Activated T-helper 9 cell treated with anti-CD3 and anti-CD28 coated beads, Interleukin-2, amount 50 U/mL, for 16 hours (primary cell): ENCODE measurements around the gene FCRLA.
A peak's percentile ranks its signal among the peaks of the same experiment; 100 is the strongest.

Experiments used
- DNase-seq: peaks from one replicate; pipeline ENCODE4 v3.0.0-alpha.2; 2020; ENCODE audit warnings: low read depth

The FCRLA gene

DNA sequence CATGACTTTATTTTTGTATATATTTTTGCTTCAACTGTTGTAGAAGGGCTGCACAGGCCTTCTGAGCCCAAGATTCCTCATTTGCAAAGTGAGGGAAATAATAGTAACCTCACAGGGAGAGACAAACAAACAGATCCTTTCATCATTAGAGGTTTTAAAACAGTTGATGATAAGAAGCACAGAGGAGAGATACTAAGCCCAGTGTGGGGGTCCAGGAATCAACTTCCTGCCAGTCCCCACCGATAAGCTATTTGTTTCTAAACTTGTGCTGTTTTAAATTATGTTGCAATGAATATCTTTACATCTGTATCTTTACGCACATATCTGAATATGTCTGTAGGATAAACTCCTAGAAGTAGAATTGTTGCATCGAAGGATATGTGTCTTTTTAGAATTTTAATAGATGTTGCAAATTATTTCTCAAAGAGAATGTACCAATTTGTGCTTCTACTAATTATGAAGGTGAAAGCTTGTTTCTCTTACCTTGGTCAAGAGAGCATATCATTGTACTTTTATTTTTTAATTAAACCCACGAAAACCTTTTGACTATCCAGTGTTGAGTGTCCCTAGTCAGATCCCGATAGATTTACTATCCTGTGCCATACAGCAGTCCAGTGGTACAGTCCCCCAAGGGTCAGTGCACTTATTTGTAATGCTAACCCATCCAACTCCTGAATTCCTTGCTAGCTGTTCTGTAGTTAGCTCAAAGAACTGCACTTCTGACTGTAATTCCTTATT is 25.1 kb downstream of the FCRLA start:
- no peak for DNase-seq

DNA sequence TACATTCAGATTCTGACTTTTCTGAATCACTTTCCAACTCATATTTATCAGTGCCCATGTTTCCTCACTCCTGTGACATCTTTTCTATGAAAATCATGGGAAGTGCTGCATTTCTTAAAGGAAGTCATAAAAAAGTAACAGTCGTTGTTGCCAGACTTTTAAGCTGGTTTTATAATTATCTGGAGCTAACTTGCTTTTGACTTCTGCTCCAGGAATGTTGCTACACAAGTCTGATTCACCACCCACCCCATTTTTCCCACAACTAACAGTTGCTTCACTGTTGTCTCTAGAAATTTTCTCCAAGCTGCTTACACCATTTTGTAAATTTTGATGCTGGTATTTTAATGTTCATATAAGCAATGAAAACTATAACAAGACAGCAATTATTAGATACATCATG is 26.5 kb downstream of the FCRLA start:
- DNase-seq, result no peak

DNA sequence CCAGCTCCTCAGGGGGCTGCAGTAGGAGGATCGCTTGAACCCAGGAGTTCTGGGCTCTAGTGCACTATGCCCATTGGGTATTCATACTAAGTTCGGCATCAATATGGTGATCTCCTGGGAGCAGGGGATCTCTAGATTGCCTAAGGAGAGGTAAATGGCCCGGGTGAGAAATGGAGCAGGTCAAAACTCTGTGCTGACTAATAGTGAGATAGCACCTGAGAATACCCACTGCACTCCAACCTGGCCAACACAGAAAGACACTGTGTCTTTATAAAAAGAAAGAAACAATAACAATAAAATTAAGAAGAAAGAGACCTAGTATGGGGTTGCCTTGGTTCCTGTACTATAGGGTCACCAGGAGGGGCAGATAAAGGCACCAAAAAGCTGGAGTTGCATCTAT is 28.8 kb downstream of the FCRLA start:
- no peak for DNase-seq

DNA sequence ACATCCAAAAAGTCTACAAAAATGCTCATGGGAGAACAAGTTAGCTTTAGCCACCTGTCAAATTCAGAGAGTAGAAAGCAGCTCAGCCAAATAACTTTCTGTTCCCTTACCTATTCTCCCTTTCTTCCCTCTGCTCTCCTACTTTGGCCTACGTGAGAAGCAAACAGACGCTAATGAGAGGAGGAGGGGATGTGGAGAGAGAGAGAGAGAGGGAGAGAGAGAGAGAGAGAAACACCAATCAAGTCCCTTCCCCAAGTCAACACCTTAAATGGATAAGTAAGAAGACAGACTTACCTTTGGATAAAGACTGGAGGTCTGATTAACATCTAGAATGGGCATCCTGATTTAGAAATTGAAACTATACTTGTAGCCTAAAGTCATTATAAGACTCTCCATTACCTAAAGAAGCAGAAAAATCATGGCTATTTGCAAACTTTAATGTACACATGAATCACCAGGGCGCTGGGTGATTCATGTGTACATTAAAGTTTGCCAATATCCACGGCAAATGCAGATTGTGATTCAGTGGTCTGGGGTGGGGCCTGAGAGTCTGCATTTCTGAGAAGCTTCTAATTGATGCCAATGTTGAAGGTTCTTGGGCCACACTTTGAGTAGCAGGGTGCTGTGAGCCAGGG is 29.4 kb downstream of the FCRLA start:
- no peak for DNase-seq

DNA sequence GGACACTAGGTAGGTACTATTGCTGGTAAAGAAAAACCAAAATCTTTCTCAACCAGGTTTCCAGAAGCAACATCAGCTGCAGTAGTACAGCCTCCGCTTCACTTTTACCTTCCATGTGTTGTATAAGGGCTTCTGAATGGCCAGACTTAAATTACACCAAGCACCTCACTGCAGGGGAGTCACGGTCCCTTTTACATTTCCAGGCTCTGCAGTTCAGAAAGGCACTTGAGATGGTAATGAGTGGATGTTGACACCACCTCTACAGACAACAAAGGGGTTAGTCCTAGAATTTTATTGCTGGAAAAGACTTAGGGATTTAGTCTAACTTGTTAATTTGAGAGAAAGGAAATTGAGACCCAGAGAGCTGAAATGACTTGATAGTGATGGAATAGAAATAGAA is 30.6 kb downstream of the FCRLA start:
- DNase-seq, result no peak

DNA sequence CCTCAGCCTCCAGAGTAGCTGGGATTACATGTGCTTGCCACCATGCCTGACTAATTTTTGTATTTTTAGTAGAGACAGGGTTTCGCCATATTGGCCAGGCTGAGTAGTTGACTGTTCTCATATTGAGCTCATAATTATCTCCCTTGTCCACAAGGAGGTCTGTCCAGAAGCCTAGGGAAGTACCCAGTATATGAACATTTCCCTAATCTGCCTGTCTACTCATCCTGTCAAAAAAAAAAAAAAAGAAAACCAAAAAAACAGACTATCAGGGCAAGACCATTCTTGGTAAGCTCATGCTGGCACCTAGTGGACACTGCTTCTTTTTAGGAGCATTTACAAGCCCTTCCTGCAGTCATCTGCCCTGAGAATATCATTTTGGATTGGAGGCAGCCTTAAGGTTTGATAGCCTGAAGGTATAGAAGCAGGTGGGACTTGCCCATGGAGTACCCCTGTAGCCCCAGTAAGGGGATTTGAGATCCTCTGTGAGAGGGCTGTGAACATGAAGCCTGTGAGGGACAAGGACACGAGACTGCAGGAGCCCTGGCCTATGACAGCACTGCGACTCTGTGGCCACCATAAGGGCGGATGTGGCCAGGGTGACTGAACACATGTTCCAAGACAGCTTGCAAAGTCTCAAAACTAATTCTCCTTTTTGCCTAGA is 31.7 kb downstream of the FCRLA start:
- DNase-seq, result peak; percentile 25

DNA sequence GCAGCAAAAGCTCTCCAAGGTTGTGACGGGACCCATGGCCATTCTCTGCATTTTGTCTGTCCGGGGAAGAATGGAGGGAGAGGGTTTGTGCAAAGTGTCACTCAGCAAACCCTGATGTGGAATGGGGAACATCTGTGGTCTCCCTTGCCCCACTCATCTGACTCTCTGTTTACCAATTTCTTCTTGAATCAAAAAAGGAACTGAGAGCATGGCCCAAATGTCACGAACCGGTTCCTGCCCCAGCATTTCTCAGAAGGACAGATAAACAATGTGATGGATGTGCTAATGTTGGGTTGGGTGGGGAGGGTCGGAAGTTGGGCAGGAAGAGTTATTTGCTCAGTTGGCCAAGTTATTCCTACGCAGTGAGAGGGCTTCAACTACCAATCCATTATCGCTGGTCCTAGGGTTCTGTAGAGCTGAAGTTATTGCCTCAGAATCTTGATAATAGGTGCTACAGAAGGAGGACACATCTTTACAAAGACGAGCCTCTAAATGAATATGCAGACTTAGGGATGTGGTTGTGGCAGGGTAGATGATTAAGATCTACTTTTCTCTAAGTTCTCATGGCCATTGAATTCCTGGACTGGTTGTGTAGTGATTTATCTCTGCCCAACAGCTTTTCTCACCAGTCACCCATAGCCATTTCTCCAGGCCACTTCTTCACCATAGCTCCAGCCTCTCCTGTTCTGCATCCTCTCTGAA is 33.0 kb downstream of the FCRLA start:
- no peak for DNase-seq

DNA sequence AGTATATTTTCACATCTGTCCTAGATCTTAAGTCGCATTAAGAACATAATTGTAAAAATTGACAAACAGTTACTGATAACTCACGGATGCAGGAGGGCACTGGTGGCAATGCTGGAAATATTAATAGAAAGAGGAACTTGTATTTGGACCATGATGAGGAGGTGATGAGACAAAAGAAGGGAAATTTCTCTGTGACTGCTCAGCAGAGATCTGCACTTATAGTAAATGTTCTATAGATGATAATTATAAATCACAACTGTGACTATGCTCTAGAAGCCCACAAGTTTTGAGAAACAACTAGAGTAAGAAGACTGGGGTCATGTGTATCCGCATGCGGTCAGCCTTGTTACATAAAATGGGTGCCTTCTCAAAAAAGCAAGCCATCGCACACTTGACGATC is 33.9 kb downstream of the FCRLA start:
- no peak for DNase-seq

DNA sequence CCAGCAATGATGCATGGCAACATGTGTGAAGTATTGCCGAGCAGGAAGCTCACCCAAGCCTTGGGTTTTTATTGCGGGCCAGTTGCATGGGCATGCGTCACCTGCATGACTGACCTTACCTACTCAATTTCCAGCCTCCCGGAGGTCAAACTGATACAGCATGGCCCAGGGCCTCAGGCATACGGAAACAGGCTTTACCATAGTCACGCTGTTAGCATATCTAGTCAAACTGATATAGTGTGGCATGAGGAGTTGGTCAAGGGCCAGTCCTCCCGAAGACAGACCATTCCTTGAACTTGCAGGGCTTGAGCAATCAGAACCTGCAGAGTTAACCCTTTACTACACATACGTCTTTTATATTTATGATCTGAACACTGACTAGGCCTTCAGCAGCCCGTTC is 36.2 kb downstream of the FCRLA start:
- no peak for DNase-seq

DNA sequence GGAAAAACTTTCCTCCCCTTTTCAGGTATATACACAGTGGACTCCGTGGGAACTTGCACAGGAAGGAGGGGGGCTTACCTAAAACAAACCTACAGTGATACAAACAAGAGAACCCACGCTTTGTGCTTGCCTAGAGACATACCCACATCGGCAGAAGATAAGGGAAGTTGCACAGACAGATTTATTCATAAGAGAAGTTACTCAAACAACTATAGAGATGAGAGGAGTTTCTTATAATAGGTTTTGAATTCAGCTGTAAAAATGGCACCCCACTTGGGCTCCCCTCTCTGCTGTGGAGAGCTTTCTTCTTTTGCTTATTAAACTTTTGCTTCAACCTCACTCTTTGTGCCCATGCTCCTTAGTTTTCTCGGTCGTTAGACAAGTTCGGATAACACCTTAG is 40.8 kb downstream of the FCRLA start:
- DNase-seq, result no peak

DNA sequence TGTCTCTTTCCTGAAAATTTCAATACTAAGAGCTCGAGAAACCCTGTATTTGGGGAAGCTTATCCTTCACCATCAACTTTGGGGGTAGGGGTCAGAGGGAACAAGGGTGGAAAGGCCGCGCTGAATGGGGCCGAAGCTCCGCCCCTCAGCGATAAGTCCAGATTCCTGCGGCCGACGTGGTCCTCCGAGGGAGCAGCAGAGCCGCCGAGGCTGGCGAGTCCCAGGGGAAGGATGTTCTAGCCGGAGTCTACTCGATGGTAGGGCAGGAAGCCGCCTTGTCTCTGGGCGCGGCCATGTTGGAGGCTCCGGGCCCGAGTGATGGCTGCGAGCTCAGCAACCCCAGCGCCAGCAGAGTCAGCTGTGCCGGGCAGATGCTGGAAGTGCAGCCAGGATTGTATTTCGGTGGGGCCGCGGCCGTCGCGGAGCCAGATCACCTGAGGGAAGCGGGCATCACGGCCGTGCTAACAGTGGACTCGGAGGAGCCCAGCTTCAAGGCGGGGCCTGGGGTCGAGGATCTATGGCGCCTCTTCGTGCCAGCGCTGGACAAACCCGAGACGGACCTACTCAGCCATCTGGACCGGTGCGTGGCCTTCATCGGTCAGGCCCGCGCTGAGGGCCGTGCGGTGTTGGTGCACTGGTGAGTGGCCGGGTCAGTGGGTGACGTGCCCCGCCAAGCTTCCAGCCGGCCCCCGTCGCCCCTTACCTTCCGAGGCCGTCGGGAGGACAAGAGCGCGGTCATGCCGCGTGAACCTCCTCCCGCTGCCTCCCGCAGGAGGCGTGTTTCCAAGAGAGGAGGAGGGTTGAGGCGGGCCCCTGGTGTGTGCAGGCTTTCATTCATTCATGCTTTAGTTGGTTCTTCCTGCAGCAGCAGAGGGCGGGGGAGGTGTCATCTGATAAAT is 42.7 kb downstream of the FCRLA start, which contains the start of gene DUSP12:
TSS of gene DUSP12 (plus strand) at position 278 of the 899 bp plus-strand sequence. CDS start at position 294, 16 bp downstream.
- DNase-seq, result peak; percentile 80

DNA sequence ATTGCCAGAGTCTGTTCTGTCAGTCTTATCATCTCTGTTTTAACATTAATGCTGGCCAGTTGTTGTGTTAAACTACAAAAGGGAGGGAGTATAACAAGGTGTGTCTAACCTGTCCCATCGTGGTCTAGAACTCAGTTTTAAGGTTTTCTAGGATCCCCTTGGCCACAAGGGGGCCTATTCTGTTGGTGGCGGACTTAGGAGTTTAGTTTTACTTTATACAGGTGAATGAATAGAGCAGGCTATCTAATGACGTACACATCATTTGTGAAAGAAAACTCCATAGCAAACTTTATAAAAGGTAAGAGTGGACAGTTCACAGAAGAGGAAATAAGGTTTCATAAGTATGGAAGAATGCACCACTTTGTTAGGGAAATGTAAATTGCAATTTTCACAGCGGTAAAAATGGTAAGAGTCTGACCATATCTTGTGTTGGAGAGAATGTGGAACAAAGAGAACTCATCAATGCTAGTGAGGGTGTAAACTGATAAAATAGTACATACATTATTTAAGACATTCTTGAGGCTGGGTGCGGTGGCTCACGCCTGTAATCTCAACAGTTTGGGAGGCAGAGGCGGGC is 56.6 kb downstream of the FCRLA start:
- peak; percentile 8 for DNase-seq
